HG03139 (cell line): ENCODE data around the gene TPM3.
"Not testable (repeated sequence)": the region's sequence is repeated elsewhere in the genome, so short reads cannot be mapped to it uniquely, and the experiment has no call there.

ENCODE experiments used
- ATAC-seq: cut with Tn5 transposase; IDR thresholded peaks from one replicate; pipeline ENCODE4 v1.9.1; 2021; ENCODE audit not compliant: unreplicated experiment

The TPM3 gene

GRCh38 chr1:154170547-154171222 is 21.2 kb downstream of the TPM3 start:
- no peak for ATAC-seq

- ATAC-seq, result no peak
Measured at GRCh38 chr1:154167461-154167860, 24.4 kb downstream of the TPM3 start.

GRCh38 chr1:154166207-154166606 is 25.7 kb downstream of the TPM3 start:
- ATAC-seq, result no peak

GRCh38 chr1:154159554-154159953 is 32.3 kb downstream of the TPM3 start:
- no peak for ATAC-seq

- ATAC-seq, result no peak
Measured at GRCh38 chr1:154158307-154159125, 33.4 kb downstream of the TPM3 start.

GRCh38 chr1:154157520-154158306 is 34.2 kb downstream of the TPM3 start:
- ATAC-seq, result peak; percentile 63

GRCh38 chr1:154155251-154155650 is 36.6 kb downstream of the TPM3 start:
- no peak for ATAC-seq

GRCh38 chr1:154154534-154155191 is 37.2 kb downstream of the TPM3 start, which contains the start of gene NUP210L:
Gene NUP210L, minus strand, starts transcription at chr1:154155073.
- no peak for ATAC-seq

GRCh38 chr1:154154053-154154452 is 37.8 kb downstream of the TPM3 start:
- no peak for ATAC-seq

GRCh38 chr1:154151311-154151710 is 40.6 kb downstream of the TPM3 start:
- no peak for ATAC-seq

GRCh38 chr1:154148807-154149206 is 43.1 kb downstream of the TPM3 start:
- no peak for ATAC-seq

- ATAC-seq, result not testable (repeated sequence)
Measured at GRCh38 chr1:154147505-154147904, 44.4 kb downstream of the TPM3 start.

- no peak for ATAC-seq
Measured at GRCh38 chr1:154145986-154146385, 45.9 kb downstream of the TPM3 start.

GRCh38 chr1:154142358-154142757 is 49.5 kb downstream of the TPM3 start:
- no peak for ATAC-seq

GRCh38 chr1:154141240-154141639 is 50.7 kb downstream of the TPM3 start:
- no peak for ATAC-seq

GRCh38 chr1:154137888-154138287 is 54.0 kb downstream of the TPM3 start:
- no peak for ATAC-seq

- ATAC-seq, result no peak
Measured at GRCh38 chr1:154133256-154133655, 58.6 kb downstream of the TPM3 start.

GRCh38 chr1:154129391-154129970 is 62.4 kb downstream of the TPM3 start:
- ATAC-seq, result no peak

- not testable (repeated sequence) for ATAC-seq
Measured at GRCh38 chr1:154123205-154123604, 68.7 kb downstream of the TPM3 start.

GRCh38 chr1:154117642-154118041 is 74.3 kb downstream of the TPM3 start:
- no peak for ATAC-seq

GRCh38 chr1:154115180-154115579 is 76.7 kb downstream of the TPM3 start:
- no peak for ATAC-seq
